NCI-H1930 (cell line): ENCODE data around the gene SENP8.

ENCODE experiments used
- DNase-seq, 2 experiments: peaks; one replicate each; lab custom pipeline; 2025; lab: John Stamatoyannopoulos, UW

Gene SENP8

GRCh38 chr15:72175186-72176044 lies 57.2 kb downstream of the SENP8 start:
- DNase-seq: no peak

GRCh38 chr15:72176159-72176558 lies 58.0 kb downstream of the SENP8 start:
- DNase-seq: no peak

DNA sequence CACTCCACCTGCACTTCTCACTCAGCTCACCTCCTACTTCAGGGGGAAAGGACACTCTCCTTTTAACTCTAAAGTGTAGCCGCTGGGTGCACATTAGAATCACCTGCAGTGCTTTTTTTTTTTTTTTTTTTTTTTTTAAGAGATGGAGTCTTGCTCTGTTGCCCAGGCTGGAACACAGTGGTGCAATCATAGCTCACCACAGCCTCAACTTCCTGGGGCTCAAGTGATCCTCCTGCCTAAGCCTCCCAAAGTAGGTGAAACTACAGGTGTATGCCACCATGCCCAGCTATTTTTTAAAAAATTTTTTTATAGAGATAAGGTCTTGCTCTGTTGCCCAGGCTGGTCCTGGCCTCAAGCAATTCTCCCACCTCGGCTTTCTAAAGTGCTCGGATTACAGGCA lies 58.5 kb downstream of the SENP8 start:
- no peak for DNase-seq

DNA sequence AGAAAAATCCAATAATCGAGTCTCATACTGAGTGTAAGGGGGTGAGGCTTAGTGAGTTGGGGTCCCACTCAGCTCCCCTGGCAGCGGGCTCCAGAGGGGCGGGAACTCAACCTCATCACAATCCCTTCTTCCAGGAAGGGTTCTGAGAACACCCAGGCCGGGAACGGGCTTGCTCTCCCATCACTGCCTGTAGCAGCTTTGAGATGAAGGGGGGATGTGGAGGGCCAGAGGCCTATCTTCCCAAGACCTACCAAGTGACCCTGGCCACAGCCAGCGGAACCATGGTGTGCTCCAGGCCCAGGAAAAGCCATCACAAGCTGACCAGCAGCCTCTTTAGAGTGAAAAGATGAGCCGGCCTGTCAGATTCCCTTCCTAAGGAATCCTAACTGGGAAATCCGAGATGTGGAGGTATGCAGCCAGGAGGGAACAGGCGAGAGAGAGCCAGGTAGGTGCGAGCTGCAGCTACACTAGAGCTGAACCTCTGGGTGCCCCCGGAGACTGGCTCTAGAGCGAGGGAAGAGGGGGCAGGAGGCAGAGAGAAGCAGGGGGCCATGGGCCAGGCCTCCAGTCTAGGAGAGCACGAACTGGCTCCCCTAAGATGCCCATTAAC lies 60.9 kb downstream of the SENP8 start:
- DNase-seq: no peak

DNA sequence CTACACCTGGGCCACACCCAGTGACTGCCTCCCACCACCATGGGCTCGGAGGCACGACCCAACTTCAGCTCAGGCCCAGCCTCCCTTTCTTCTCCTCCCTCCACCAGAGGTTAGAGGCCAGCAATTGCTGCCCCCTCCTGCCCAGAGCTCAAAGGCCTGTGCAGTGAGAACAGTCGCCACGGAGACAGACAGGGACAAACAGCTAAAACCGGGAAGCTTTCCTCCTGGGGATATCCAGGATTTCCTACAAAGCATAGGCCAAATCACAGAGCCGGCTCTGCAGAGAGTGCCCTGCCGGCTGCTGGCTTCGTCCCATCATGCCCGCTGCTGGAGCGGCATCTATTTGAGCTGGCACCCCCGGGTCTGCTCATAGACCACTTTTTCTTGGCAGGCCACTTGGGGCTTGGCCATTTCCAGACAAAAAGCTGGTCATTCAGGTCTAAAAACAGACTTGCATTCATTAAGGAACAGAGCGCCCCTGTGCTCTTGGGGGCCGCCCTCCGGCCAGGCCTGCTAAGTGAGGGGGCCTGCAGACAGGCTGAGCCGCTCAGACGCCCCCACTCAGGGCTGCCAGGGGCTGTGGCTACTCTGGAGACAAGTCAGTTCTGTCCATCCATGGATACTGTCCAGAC lies 61.9 kb downstream of the SENP8 start:
- DNase-seq: no peak

DNA sequence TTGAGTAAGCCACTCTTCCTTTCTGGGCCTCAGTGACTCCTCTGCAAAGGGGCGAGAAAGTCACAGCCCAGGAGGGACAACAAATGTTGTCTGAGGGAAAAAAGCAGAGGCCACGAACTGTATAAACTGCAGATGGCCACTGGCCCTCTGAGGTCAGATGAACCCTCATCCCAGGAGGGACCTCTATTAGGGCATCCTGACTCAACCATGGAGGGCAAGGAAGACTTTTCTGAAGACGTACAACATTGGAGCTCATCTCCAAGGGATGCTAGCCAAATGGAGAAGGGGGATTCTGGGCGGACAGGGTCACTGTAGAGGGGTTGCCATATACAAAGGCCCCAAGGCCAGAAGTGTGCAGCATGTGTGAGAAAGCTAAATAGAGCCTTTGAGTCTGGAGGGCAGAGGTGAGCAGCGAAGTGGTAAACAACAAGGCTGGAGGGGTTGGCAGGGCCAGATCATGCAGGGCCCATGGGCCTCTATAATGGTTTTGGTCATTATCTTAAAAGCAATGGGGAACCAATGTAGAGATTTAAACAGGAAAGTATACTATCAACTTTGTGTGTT lies 62.6 kb downstream of the SENP8 start:
- DNase-seq: no peak

- DNase-seq: no peak
These were observed 64.0 kb downstream of the SENP8 start for GRCh38 chr15:72182244-72182643.

DNA sequence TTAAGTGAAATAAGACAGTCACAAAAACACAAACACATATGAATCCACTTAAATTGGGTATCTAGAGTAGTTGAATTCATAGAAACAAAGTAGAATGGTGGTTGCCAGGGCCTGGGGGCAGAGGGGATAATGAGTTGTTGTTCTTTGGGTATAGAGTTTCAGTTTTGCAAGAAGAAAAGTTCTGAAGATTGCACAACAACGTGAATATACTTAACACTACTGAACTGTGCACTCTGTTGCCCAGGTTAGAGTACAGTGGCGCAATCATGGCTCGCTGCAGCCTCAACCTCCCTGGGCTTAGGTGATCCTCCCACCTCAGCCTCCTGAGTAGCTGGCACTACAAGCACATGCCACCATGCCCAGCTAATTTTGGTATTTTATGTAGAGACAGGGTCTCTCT lies 64.5 kb downstream of the SENP8 start:
- DNase-seq: no peak

GRCh38 chr15:72183781-72184164 lies 65.6 kb downstream of the SENP8 start:
- DNase-seq: no peak

DNA sequence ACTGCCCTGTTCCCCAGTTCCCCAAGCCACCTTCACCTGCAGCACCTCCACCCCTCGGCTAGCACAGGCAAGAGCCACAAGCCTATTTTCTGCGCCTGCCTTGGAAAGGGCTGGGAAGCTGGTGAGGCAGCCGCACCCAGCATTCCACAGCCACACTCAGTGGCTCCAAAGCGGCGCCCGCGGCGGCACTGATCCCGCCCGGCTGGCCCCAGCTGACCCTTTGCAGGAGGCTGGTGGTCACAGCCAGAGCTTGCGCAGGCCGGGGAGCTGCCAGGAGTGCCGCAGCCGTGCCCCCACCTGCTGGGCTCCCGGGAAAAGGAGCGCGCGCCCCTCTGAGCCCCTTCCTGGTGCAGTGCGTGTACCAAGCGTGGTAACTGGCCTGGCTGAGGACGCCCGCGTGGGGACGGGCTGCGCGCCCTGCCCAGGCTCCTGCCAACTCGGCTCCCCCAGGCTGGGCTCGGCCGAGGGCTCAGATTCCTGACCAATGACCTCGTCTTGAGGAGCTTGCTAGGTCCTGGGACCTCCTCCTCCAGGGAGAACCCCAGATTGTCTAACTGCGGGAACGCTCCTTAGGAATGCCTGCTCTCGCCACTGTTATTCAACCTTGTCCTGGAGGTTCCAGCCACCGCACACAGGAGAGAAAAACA lies 66.1 kb downstream of the SENP8 start:
- DNase-seq: no peak

DNA sequence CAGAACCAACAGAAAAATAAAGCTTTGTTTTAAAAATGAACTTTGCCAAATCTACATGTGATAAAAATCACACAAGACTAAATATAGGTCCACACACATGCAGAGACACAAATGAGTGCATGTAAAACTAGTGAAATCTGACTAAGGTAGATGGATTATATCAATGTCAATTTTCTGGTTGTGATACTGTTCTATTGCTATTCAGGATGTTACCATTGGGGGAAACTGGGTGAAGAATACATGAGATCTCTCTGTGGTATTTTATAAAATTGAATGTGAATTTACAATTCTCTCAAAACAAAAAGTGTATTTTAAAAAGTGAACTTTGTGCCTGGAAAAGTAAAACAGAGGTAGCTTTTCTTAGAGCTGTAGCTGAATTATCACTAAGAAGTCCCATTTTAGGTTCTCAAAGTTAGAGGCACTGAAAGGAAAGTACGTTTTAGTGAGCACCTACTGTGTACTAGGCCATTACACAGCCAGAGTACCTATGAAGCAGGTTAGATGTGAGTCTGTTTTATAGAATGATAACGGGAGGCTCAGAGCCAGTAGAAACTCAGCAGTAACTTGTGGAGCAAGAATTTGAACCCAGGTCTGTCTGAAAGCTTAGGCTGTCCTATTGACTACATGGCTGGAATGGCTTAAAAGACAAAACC lies 71.2 kb downstream of the SENP8 start:
- no peak for DNase-seq

GRCh38 chr15:72192416-72192815 lies 74.2 kb downstream of the SENP8 start:
- DNase-seq: no peak
